HFFc6 (cell line): ENCODE measurements around the gene STOML2. TPM values are rescaled to one million over a fixed set of nuclear protein-coding genes. Genes with fewer than 3 reads are reported as not detected.
A peak's percentile ranks its signal among the peaks of the same experiment; 100 is the strongest.

ENCODE experiments used
- DNase-seq: peaks from one replicate; pipeline ENCODE4 v3.0.0-alpha.2; 2018
- H3K27ac Mint-ChIP-seq: 2 replicates; pipeline ENCODE4 v1.8.0; 2020; ENCODE audit warnings: mild to moderate bottlenecking, mixed read lengths
- H3K27me3 Mint-ChIP-seq: 2 replicates; pipeline ENCODE4 v1.8.0; 2021; ENCODE audit warnings: mild to moderate bottlenecking, moderate library complexity, mixed read lengths; ENCODE audit not compliant: insufficient read depth
- H3K36me3 Mint-ChIP-seq: 2 replicates; pipeline ENCODE4 v1.8.0; 2021; ENCODE audit warnings: low read depth, mixed read lengths
- H3K4me1 Mint-ChIP-seq: 2 replicates; pipeline ENCODE4 v1.8.0; 2020; ENCODE audit warnings: low read depth, mixed read lengths
- H3K4me3 Mint-ChIP-seq: 2 replicates; pipeline ENCODE4 v1.8.0; 2020; ENCODE audit warnings: mild to moderate bottlenecking, moderate library complexity, mixed read lengths
- H3K9me3 Mint-ChIP-seq: 2 replicates; pipeline ENCODE4 v1.8.0; 2020; ENCODE audit warnings: mild to moderate bottlenecking, mixed read lengths
- total RNA-seq, 6 experiments: library from RNA; stranded (reverse); fragmentation: NEBNext Ultra II Directional; extraction: Animal tissue kit (Norgen Biotek cat#: 25700); gene quantifications; 2 replicates in 1 of 6; 3 replicates in 5 of 6; pipeline ENCODE4 v1.2.3, GENCODE V29; 2021
- TF ChIP-seq, protein P1 (sequence below): fragments of 200-600 bp; sonication (generic); IDR thresholded peaks from 2 replicates; pipeline ENCODE4 v1.5.0; 2021; ENCODE audit warnings: antibody characterized with exemption, mild to moderate bottlenecking

STOML2 gene
- total RNA-seq, 6 experiments from 2014 or later: 118 to 139 (median 123) TPM

DNA sequence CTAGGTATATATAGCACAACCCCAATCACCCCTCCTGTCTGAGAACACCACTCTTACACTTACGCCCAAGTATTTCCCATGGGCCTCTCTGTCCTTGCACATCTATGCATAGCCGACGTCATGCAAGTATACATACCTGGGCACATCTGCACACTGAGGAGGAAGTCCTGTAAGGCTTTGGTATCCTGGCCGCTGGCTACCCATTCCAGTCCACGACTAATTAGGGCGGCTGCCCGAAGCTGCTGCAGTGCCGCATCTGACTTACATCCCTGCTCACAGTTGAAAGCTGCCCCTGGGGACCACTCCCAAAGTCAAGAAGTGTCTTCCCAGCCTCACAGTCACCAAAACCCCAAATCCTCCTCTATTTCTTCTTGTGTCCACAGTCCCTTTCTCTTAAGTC lies 28.1 kb downstream of the STOML2 start:
- Mint-ChIP-seq H3K27me3 (peaks cover 5% of the 10 kb centered on the region), H3K9me3 (no peaks in the 10 kb centered on the region), H3K4me3 (no peak overlapping the region), H3K27ac (no peak overlapping the region), H3K36me3 (peaks cover 30% of the 10 kb centered on the region), H3K4me1 (peaks cover 46% of the 10 kb centered on the region)
- DNase-seq: no peak
- TF ChIP-seq, protein P1, sequence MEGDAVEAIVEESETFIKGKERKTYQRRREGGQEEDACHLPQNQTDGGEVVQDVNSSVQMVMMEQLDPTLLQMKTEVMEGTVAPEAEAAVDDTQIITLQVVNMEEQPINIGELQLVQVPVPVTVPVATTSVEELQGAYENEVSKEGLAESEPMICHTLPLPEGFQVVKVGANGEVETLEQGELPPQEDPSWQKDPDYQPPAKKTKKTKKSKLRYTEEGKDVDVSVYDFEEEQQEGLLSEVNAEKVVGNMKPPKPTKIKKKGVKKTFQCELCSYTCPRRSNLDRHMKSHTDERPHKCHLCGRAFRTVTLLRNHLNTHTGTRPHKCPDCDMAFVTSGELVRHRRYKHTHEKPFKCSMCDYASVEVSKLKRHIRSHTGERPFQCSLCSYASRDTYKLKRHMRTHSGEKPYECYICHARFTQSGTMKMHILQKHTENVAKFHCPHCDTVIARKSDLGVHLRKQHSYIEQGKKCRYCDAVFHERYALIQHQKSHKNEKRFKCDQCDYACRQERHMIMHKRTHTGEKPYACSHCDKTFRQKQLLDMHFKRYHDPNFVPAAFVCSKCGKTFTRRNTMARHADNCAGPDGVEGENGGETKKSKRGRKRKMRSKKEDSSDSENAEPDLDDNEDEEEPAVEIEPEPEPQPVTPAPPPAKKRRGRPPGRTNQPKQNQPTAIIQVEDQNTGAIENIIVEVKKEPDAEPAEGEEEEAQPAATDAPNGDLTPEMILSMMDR: no peak

DNA sequence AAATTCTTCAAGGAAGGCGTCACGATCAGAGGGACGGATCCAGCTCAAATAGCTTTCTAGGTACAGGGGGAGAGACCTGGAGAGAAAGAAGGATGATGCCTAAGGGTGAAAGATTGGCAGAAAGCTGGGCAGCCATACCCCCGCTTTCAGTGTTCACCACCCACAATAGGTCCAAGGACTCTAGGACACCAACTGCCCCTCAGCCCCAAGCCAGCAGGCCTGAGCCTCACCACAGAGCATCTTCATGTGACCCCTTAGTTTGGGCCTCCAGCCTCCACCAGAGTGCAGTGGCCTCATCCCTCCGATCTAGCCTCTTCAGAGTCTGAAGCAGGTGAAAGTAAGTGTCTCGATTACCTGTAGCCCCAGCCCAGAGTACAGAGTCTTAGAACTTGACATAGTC lies 28.8 kb downstream of the STOML2 start:
- H3K36me3 Mint-ChIP-seq: peaks cover 30% of the 10 kb centered on the region
- H3K9me3 Mint-ChIP-seq: no peaks in the 10 kb centered on the region
- no peak overlapping the region for H3K27ac Mint-ChIP-seq
- H3K4me1 Mint-ChIP-seq: peaks cover 51% of the 10 kb centered on the region
- TF ChIP-seq, protein P1: no peak
- H3K27me3 Mint-ChIP-seq: peaks cover 5% of the 10 kb centered on the region
- no peak for DNase-seq
- H3K4me3 Mint-ChIP-seq: no peak overlapping the region

DNA sequence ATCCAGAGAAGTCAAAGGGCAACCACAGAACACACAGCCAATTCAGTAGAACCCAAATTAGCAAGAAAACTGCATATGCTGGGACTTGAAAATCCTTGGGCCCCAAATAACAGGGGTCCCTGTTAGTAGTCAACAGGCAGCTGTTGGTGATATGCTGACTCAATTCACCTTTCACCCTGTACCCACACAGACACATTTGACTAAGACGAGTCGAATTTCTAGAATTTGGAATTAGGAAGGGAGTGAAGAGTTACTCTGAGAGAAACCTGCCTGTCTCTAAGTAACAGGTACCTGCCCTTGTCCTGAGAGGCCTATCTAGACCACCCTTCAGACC lies 29.7 kb downstream of the STOML2 start:
- Mint-ChIP-seq H3K9me3 (no peaks in the 10 kb centered on the region), H3K36me3 (peaks cover 33% of the 10 kb centered on the region), H3K4me3 (peak overlapping the region; percentile 99; the same call in 1 of the 2 replicates), H3K4me1 (peaks cover 51% of the 10 kb centered on the region), H3K27me3 (peaks cover 5% of the 10 kb centered on the region), H3K27ac (peak overlapping the region; percentile 98)
- no peak for DNase-seq
- TF ChIP-seq, protein P1: no peak

- H3K4me3 Mint-ChIP-seq: peak within 1 kb of the TSS; percentile 99
- TF ChIP-seq, protein P1: no peak
Observed at GRCh38 chr9:35072461-35073278, 30.3 kb downstream of the STOML2 start, which contains the start of gene VCP. TSS of gene VCP (minus strand) at chr9:35072625. CDS start at chr9:35072353, 272 bp downstream.

GRCh38 chr9:35071814-35072460 lies 31.0 kb downstream of the STOML2 start:
- TF ChIP-seq, protein P1: peak; percentile 79
- Mint-ChIP-seq H3K4me3 (peak overlapping the region; percentile 99), H3K9me3 (no peaks in the 10 kb centered on the region), H3K27ac (peak overlapping the region; percentile 98), H3K36me3 (peaks cover 46% of the 10 kb centered on the region), H3K27me3 (peaks cover 4% of the 10 kb centered on the region), H3K4me1 (peaks cover 52% of the 10 kb centered on the region)
- peak; percentile 80 for DNase-seq

More at GRCh38 chr9:35072461-35073278, 30.3 kb downstream of the STOML2 start, which contains the start of gene VCP:
- Mint-ChIP-seq H3K9me3 (no peaks in the 10 kb centered on the region), H3K27ac (peak within 1 kb of the TSS; percentile 98), H3K36me3 (peaks cover 39% of the 10 kb centered on the region), H3K4me1 (peaks cover 51% of the 10 kb centered on the region), H3K27me3 (peaks cover 5% of the 10 kb centered on the region)
- DNase-seq: peak; percentile 99
